Measurements from ENCODE around the gene UBE2C. TPM values are rescaled to one million over a fixed set of nuclear protein-coding genes. Genes with fewer than 3 reads are reported as not detected.

The UBE2C gene
- polyA plus RNA-seq, 3 donors: 0.15 to 0.58 TPM; not detected in 1

- no peak for TF ChIP-seq CTCF (IDR thresholded peaks at IDR 0.05)
- no peaks in the 10 kb centered on the region for H3K36me3 ChIP-seq (replicated peaks in 1 of 2; ENCODE audit: control insufficient read depth in 1 of 2, insufficient read depth in 2 of 2, low read length in 2 of 2)
- Mint-ChIP-seq H3K9me3 (peaks cover 0 to 15% (median 5%) of the 10 kb centered on the region in 7 donors), H3K4me3 (no peak overlapping the region), H3K27me3 (ENCODE audit: low read depth in 3 of 3) (peaks cover 37 to 39% (median 39%) of the 10 kb centered on the region in 3 donors), H3K36me3 (peaks cover 0 to 11% of the 10 kb centered on the region in 2 donors), H3K27ac (peak overlapping the region in 1 of 7 donors; percentile 13), H3K4me1 (peaks cover 36% of the 10 kb centered on the region)
- peaks cover 19 to 27% of the 10 kb centered on the region in 2 donors for H3K4me1 ChIP-seq (ENCODE audit: control insufficient read depth in 1 of 2, insufficient read depth in 2 of 2, low read length in 2 of 2)
- no peak overlapping the region for H2AFZ ChIP-seq (ENCODE audit: insufficient read depth, low read depth, low read length, poor library complexity, severe bottlenecking)
- 100% methylated on average over 1 of the region's 6 CpGs for WGBS (ENCODE audit: insufficient coverage)
- no peak overlapping the region for H3K9ac ChIP-seq (ENCODE audit: insufficient read depth, low read length, poor library complexity, severe bottlenecking)
- intact Hi-C loops (cut with micrococcal nuclease): no loop called here
- DNase-seq: no peak
- H3K79me2 ChIP-seq (ENCODE audit: insufficient read depth, low read length): no peaks in the 10 kb centered on the region
- no peak overlapping the region for H3K27ac ChIP-seq (ENCODE audit: low read depth in 1 of 2, low read length in 2 of 2)
- H3K9me3 ChIP-seq (replicated peaks in 1 of 2; ENCODE audit: control insufficient read depth in 1 of 2, insufficient read depth in 1 of 2, low read length in 2 of 2): no peaks in the 10 kb centered on the region
- no peak overlapping the region for H3K4me2 ChIP-seq (replicated peaks; ENCODE audit: extremely low read depth, low read length, poor library complexity, severe bottlenecking)
- H4K20me1 ChIP-seq (ENCODE audit: insufficient read depth, low read length): no peaks in the 10 kb centered on the region
- no peak overlapping the region for H3K4me3 ChIP-seq (replicated peaks in 1 of 3; ENCODE audit: low read depth in 2 of 3, low read length in 3 of 3)
- peaks cover 10 to 30% of the 10 kb centered on the region in 2 donors for H3K27me3 ChIP-seq (ENCODE audit: control insufficient read depth in 2 of 2, insufficient read depth in 2 of 2, low read length in 2 of 2)
Measured at GRCh38 chr20:45826381-45827019, 14.1 kb downstream of the UBE2C start.

GRCh38 chr20:45827030-45827652, 14.7 kb downstream of the UBE2C start, which contains the start of gene TNNC2:
Gene TNNC2, minus strand, starts transcription at chr20:45827312. Its CDS starts 64 bp downstream, at chr20:45827248.
- Mint-ChIP-seq H3K9me3 (peaks cover 0 to 15% (median 5%) of the 10 kb centered on the region in 7 donors), H3K4me3 (no peak within 1 kb of the TSS)

More at GRCh38 chr20:45827030-45827652, 14.7 kb downstream of the UBE2C start, which contains the start of gene TNNC2:
- no peak for DNase-seq
- Histone ChIP-seq H3K9ac (ENCODE audit: insufficient read depth, low read length, poor library complexity, severe bottlenecking) (no peak within 1 kb of the TSS), H2AFZ (ENCODE audit: insufficient read depth, low read depth, low read length, poor library complexity, severe bottlenecking) (no peak within 1 kb of the TSS), H3K36me3 (replicated peaks in 1 of 2; ENCODE audit: control insufficient read depth in 1 of 2, insufficient read depth in 2 of 2, low read length in 2 of 2) (no peaks in the 10 kb centered on the region), H3K79me2 (ENCODE audit: insufficient read depth, low read length) (no peaks in the 10 kb centered on the region), H3K27ac (ENCODE audit: low read depth in 1 of 2, low read length in 2 of 2) (no peak within 1 kb of the TSS), H3K4me3 (replicated peaks in 1 of 3; ENCODE audit: low read depth in 2 of 3, low read length in 3 of 3) (no peak within 1 kb of the TSS), H4K20me1 (ENCODE audit: insufficient read depth, low read length) (no peaks in the 10 kb centered on the region), H3K9me3 (replicated peaks in 1 of 2; ENCODE audit: control insufficient read depth in 1 of 2, insufficient read depth in 1 of 2, low read length in 2 of 2) (no peaks in the 10 kb centered on the region), H3K4me1 (ENCODE audit: control insufficient read depth in 1 of 2, insufficient read depth in 2 of 2, low read length in 2 of 2) (peaks cover 25 to 34% of the 10 kb centered on the region in 2 donors), H3K4me2 (replicated peaks; ENCODE audit: extremely low read depth, low read length, poor library complexity, severe bottlenecking) (no peak within 1 kb of the TSS), H3K27me3 (ENCODE audit: control insufficient read depth in 2 of 2, insufficient read depth in 2 of 2, low read length in 2 of 2) (peaks cover 10 to 27% of the 10 kb centered on the region in 2 donors)
- peaks cover 0 to 8% of the 10 kb centered on the region in 2 donors for H3K36me3 Mint-ChIP-seq
- intact Hi-C loops (cut with micrococcal nuclease): no loop called here
- peaks cover 33 to 36% (median 35%) of the 10 kb centered on the region in 3 donors for H3K27me3 Mint-ChIP-seq (ENCODE audit: low read depth in 3 of 3)
- peak within 1 kb of the TSS in 2 of 7 donors; percentile 13 to 41 for H3K27ac Mint-ChIP-seq
- WGBS (ENCODE audit: insufficient coverage): 96% methylated on average over 7 of the region's 8 CpGs
- no peak for TF ChIP-seq CTCF (IDR thresholded peaks at IDR 0.05)
- H3K4me1 Mint-ChIP-seq: peaks cover 42% of the 10 kb centered on the region
